NCI-H1694 treated with DMSO at 0.1 percent for 48 hours (cell line): ENCODE data around the gene MAFB.

Source experiments
- DNase-seq: peaks from one replicate; lab custom pipeline; 2025; lab: John Stamatoyannopoulos, UW

The MAFB gene

DNA sequence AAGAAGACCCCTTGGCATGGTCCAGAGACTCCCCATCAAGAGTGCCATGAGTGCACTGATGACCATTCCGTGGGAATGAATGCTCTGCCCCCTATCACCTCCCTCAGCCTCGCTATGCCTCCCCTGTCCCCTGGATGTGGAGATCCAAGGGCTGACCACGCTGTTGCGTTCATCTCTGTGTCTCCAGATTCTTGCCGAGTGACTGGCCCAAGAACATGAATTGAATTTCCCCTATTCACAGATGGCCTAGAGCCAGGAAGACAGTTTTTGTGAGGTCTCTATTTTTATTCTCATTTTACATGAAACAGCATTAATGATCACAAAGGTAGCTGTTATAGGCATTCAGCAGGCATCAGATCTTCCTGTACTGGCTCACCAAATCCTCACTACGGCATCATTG is 33.6 kb downstream of the MAFB start:
- no peak for DNase-seq

DNA sequence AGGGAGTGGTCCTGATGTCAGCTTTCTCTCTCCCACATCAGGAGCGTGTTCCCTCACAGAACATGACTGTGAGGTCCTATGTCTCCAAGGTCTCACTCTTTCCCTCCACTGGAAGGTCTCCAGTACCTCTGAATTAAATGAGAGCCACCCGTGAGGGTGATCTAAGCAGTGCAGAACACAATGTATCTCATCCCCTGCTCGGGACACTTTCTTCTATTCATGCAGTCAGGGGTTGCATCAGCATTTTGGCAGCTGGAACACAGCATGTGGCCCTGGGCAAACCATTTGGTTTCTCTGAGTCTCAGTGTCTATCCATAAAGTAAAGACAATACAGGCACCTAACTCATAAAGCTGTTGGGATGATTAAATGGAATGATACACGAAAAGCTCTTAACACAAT is 34.2 kb downstream of the MAFB start:
- DNase-seq: no peak

GRCh38 chr20:40652441-40652987 is 36.5 kb downstream of the MAFB start:
- DNase-seq: no peak

- no peak for DNase-seq
These were observed 37.9 kb downstream of the MAFB start for GRCh38 chr20:40651151-40651550.

- DNase-seq: no peak
These were observed 38.3 kb downstream of the MAFB start for GRCh38 chr20:40650707-40651106.

GRCh38 chr20:40648210-40649072 is 40.6 kb downstream of the MAFB start:
- DNase-seq: no peak

GRCh38 chr20:40646813-40647212 is 42.2 kb downstream of the MAFB start:
- DNase-seq: no peak

DNA sequence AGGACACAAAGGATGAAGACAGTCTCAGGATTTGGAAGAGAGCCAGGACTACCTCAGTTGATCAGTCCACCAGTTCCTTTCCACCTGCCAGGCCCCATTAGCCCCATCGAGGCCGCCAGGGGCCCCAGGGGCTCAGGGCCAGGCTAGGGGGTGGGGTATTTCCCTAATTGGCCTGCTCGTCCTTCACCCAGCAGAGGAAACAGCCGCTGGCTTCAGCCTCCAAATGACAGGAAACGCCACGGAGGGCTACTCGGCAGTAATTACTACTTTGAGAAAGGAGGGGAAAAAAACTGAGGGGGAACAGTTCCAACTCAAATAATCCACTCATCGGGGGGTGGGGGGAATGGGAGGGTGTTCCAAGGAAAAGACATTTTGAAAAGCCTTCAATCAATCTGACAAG is 42.7 kb downstream of the MAFB start:
- no peak for DNase-seq

DNA sequence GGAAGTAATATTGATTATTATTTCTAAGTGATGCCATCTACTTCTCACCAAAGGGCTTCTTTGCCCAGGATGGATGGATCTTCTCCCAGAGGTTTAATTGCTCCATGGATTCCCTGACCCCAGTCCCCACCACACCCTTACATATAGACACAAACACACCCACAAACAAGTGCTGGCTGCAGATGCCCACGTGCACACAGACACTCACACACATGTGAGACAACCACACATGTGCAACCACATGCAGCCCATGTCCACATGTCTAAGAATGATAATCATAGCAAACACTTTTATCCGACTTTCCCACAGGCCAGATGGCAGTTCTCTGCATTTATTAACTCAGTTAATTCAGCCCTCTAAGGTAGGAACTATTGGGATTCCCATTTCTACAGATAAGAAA is 44.2 kb downstream of the MAFB start:
- DNase-seq: no peak

GRCh38 chr20:40643891-40644290 is 45.1 kb downstream of the MAFB start:
- no peak for DNase-seq

GRCh38 chr20:40641809-40642208 is 47.2 kb downstream of the MAFB start:
- DNase-seq: no peak

- DNase-seq: no peak
These were observed 47.8 kb downstream of the MAFB start for GRCh38 chr20:40641202-40641601.

DNA sequence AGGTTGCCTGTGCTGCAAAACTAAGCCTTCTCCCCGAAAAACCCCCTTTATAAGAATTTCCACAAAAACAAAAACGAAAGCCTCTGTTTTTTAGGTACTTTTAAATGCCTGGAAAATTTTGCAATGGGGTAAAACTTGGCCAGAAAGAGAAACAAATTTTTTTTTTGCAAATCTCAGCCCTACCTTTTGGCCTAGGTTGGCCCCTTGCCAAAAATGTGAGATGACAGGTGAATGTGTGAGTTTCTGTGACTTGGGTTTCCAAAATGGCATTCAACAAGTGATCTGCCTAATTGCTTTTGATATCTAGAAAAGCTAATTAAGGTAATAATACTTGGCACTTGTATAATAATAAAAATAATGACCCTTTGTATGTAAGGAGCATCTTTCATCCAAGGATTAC is 48.4 kb downstream of the MAFB start:
- no peak for DNase-seq

GRCh38 chr20:40639676-40640355 is 49.2 kb downstream of the MAFB start:
- DNase-seq: no peak

DNA sequence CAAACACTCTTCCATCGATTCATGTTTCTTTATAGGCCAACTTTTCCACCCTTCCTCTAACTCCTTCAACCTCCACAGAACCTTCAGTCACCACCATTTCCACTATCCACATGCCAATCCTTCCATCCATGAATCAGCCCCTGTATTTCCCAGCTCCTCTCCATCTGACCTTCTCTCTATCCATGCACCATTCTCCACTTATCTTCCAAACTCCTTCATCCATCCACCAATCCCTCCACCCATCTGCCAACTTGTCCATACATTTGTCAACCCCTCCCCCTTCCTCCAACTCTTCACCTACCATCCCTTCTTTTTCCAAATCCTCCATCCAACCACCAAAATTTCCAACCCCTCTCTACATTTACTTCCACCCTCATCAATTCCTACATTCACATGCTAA is 49.9 kb downstream of the MAFB start:
- no peak for DNase-seq

DNA sequence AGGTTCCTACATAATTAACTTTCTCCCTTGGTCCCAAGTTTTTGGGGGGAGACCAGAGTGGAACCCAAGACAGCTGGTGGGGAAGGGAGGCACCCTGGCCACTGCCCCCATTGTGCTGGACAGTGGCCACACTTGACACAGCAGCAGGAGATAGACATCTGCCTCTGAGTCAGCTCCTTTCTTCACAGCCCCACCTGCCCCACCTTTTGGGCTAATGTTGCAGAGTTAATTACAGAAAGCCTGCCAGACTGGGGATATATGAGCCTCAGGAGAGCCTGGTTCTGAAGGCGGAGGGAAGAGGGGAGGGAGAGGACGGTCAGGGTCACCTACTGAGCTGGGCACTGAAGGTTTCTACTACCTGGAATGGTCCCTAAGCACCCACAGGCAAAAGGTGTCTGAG is 50.6 kb downstream of the MAFB start:
- DNase-seq: no peak

DNA sequence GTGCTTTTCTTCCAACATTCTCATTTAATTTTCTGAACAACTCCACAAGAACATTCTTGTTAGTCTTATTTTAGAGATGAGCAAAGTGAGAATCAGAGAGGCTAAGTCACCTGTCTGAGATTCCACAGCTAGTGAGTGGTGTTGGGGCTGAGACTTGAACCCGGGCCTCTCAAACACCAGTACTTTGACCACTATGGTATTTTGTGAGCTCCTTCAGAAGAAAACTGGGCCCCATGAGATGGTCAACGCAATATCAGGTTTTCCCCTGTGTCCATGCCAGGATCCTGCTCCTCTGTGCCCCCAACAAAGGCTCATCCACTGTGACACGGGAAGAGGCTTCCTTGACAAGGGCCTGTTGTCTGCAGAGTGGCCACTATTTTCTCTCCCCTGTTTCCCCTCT is 51.9 kb downstream of the MAFB start:
- DNase-seq: no peak

DNA sequence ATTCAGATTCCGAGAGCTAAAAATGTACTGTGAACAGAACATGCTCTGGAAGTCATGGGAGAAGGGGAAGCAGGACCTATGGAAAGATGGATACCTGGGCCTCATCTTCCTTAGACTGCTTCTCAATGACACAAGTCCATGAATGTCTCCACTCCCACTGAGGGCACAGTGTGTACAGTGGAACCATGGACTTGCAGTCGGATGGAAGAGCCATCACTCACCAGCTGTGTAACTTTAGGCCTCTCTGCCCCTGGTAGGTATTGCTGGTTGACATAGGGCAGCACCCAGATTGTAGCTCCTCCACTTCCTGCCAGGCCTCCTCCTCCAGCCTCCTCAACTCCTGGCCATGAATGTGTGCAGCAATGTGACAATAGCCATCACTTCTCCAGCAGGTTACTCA is 52.5 kb downstream of the MAFB start:
- no peak for DNase-seq

GRCh38 chr20:40635971-40636370 is 53.1 kb downstream of the MAFB start:
- DNase-seq: no peak
